Measurements from ENCODE around the gene CMSS1.

The CMSS1 gene

GRCh38 chr3:99871231-99872045 is 53.8 kb downstream of the CMSS1 start:
- Histone ChIP-seq H3K9ac (ENCODE audit: low read length) (peak overlapping the region; percentile 53), H3K4me1 (ENCODE audit: control insufficient read depth, insufficient read depth, low read length) (peaks cover 31% of the 10 kb centered on the region), H3K36me3 (ENCODE audit: control insufficient read depth, insufficient read depth, low read length) (no peaks in the 10 kb centered on the region)

GRCh38 chr3:99872923-99873254 is 55.2 kb downstream of the CMSS1 start:
- Histone ChIP-seq H3K4me1 (ENCODE audit: control insufficient read depth, insufficient read depth, low read length) (peaks cover 31% of the 10 kb centered on the region), H3K36me3 (ENCODE audit: control insufficient read depth, insufficient read depth, low read length) (no peaks in the 10 kb centered on the region), H3K4me3 (ENCODE audit: low read length) (no peak overlapping the region), H3K9ac (ENCODE audit: low read length) (peak overlapping the region; percentile 97), H3K27me3 (ENCODE audit: control insufficient read depth, insufficient read depth, low read length) (no peaks in the 10 kb centered on the region), H3K9me3 (ENCODE audit: control insufficient read depth, low read length) (no peaks in the 10 kb centered on the region)

More at GRCh38 chr3:99871231-99872045, 53.8 kb downstream of the CMSS1 start:
- H3K27me3 ChIP-seq (ENCODE audit: control insufficient read depth, insufficient read depth, low read length) = no peaks in the 10 kb centered on the region
- H3K9me3 ChIP-seq (ENCODE audit: control insufficient read depth, low read length) = no peaks in the 10 kb centered on the region
- no peak overlapping the region for H3K4me3 ChIP-seq (ENCODE audit: low read length)

- peaks cover 31% of the 10 kb centered on the region for H3K4me1 ChIP-seq (ENCODE audit: control insufficient read depth, insufficient read depth, low read length)
- H3K4me3 ChIP-seq (ENCODE audit: low read length) = no peak overlapping the region
- no peaks in the 10 kb centered on the region for H3K27me3 ChIP-seq (ENCODE audit: control insufficient read depth, insufficient read depth, low read length)
- no peaks in the 10 kb centered on the region for H3K36me3 ChIP-seq (ENCODE audit: control insufficient read depth, insufficient read depth, low read length)
- peak overlapping the region; percentile 97 for H3K9ac ChIP-seq (ENCODE audit: low read length)
- no peaks in the 10 kb centered on the region for H3K9me3 ChIP-seq (ENCODE audit: control insufficient read depth, low read length)
Measured at GRCh38 chr3:99873269-99874102, 55.8 kb downstream of the CMSS1 start.

- Histone ChIP-seq H3K4me3 (ENCODE audit: low read length) (no peak overlapping the region), H3K9ac (ENCODE audit: low read length) (peak overlapping the region; percentile 97), H3K27me3 (ENCODE audit: control insufficient read depth, insufficient read depth, low read length) (no peaks in the 10 kb centered on the region), H3K36me3 (ENCODE audit: control insufficient read depth, insufficient read depth, low read length) (no peaks in the 10 kb centered on the region), H3K4me1 (ENCODE audit: control insufficient read depth, insufficient read depth, low read length) (peaks cover 31% of the 10 kb centered on the region), H3K9me3 (ENCODE audit: control insufficient read depth, low read length) (no peaks in the 10 kb centered on the region)
Measured at GRCh38 chr3:99874237-99875002, 56.8 kb downstream of the CMSS1 start.

GRCh38 chr3:99875581-99875928 is 57.9 kb downstream of the CMSS1 start:
- Histone ChIP-seq H3K27me3 (ENCODE audit: control insufficient read depth, insufficient read depth, low read length) (no peaks in the 10 kb centered on the region), H3K4me1 (ENCODE audit: control insufficient read depth, insufficient read depth, low read length) (peaks cover 28% of the 10 kb centered on the region), H3K9me3 (ENCODE audit: control insufficient read depth, low read length) (no peaks in the 10 kb centered on the region), H3K9ac (ENCODE audit: low read length) (peak overlapping the region; percentile 97), H3K36me3 (ENCODE audit: control insufficient read depth, insufficient read depth, low read length) (no peaks in the 10 kb centered on the region), H3K4me3 (ENCODE audit: low read length) (peak overlapping the region; percentile 87)

- no peaks in the 10 kb centered on the region for H3K36me3 ChIP-seq (ENCODE audit: control insufficient read depth, insufficient read depth, low read length)
- no peaks in the 10 kb centered on the region for H3K27me3 ChIP-seq (ENCODE audit: control insufficient read depth, insufficient read depth, low read length)
- H3K9ac ChIP-seq (ENCODE audit: low read length) = peak overlapping the region; percentile 97
- H3K4me1 ChIP-seq (ENCODE audit: control insufficient read depth, insufficient read depth, low read length) = peaks cover 22% of the 10 kb centered on the region
- H3K9me3 ChIP-seq (ENCODE audit: control insufficient read depth, low read length) = no peaks in the 10 kb centered on the region
- H3K4me3 ChIP-seq (ENCODE audit: low read length) = peak overlapping the region; percentile 87
Measured at GRCh38 chr3:99875929-99876841, 58.5 kb downstream of the CMSS1 start.

- Histone ChIP-seq H3K36me3 (ENCODE audit: control insufficient read depth, insufficient read depth, low read length) (no peaks in the 10 kb centered on the region), H3K9ac (ENCODE audit: low read length) (peak overlapping the region; percentile 97), H3K27me3 (ENCODE audit: control insufficient read depth, insufficient read depth, low read length) (no peaks in the 10 kb centered on the region), H3K4me3 (ENCODE audit: low read length) (no peak overlapping the region), H3K4me1 (ENCODE audit: control insufficient read depth, insufficient read depth, low read length) (peaks cover 12% of the 10 kb centered on the region), H3K9me3 (ENCODE audit: control insufficient read depth, low read length) (no peaks in the 10 kb centered on the region)
Measured at GRCh38 chr3:99877031-99877579, 59.4 kb downstream of the CMSS1 start.

- no peak overlapping the region for H3K9ac ChIP-seq (ENCODE audit: low read length)
- H3K4me3 ChIP-seq (ENCODE audit: low read length) = no peak overlapping the region
- H3K36me3 ChIP-seq (ENCODE audit: control insufficient read depth, insufficient read depth, low read length) = no peaks in the 10 kb centered on the region
- no peaks in the 10 kb centered on the region for H3K27me3 ChIP-seq (ENCODE audit: control insufficient read depth, insufficient read depth, low read length)
- H3K9me3 ChIP-seq (ENCODE audit: control insufficient read depth, low read length) = no peaks in the 10 kb centered on the region
- H3K4me1 ChIP-seq (ENCODE audit: control insufficient read depth, insufficient read depth, low read length) = peaks cover 4% of the 10 kb centered on the region
Measured at GRCh38 chr3:99878005-99878404, 60.3 kb downstream of the CMSS1 start.

- H3K36me3 ChIP-seq (ENCODE audit: control insufficient read depth, insufficient read depth, low read length) = no peaks in the 10 kb centered on the region
- no peak overlapping the region for H3K9ac ChIP-seq (ENCODE audit: low read length)
- no peaks in the 10 kb centered on the region for H3K9me3 ChIP-seq (ENCODE audit: control insufficient read depth, low read length)
Measured at GRCh38 chr3:99879275-99879674, 61.6 kb downstream of the CMSS1 start.

GRCh38 chr3:99881121-99881524 is 63.5 kb downstream of the CMSS1 start:
- Histone ChIP-seq H3K9ac (ENCODE audit: low read length) (no peak overlapping the region), H3K36me3 (ENCODE audit: control insufficient read depth, insufficient read depth, low read length) (no peaks in the 10 kb centered on the region), H3K4me3 (ENCODE audit: low read length) (no peak overlapping the region), H3K4me1 (ENCODE audit: control insufficient read depth, insufficient read depth, low read length) (peaks cover 15% of the 10 kb centered on the region), H3K9me3 (ENCODE audit: control insufficient read depth, low read length) (no peaks in the 10 kb centered on the region), H3K27me3 (ENCODE audit: control insufficient read depth, insufficient read depth, low read length) (no peaks in the 10 kb centered on the region)

More at GRCh38 chr3:99879275-99879674, 61.6 kb downstream of the CMSS1 start:
- peaks cover 5% of the 10 kb centered on the region for H3K4me1 ChIP-seq (ENCODE audit: control insufficient read depth, insufficient read depth, low read length)
- no peak overlapping the region for H3K4me3 ChIP-seq (ENCODE audit: low read length)
- H3K27me3 ChIP-seq (ENCODE audit: control insufficient read depth, insufficient read depth, low read length) = no peaks in the 10 kb centered on the region
